Neural progenitor cell (in vitro differentiated cells): ENCODE measurements around the gene CCL13. TPM values are rescaled to one million over a fixed set of nuclear protein-coding genes. Genes with fewer than 3 reads are reported as not detected.

Experiments used
- DNase-seq: peaks from one replicate; pipeline ENCODE4 v3.0.0-alpha.2; 2016; ENCODE audit warnings: low spot score
- H2AFZ ChIP-seq: fragments of 200-600 bp; sonication (generic); replicated peaks from 2 replicates; pipeline ENCODE4 v1.6.1; 2016; ENCODE audit warnings: antibody characterized with exemption
- H3F3A ChIP-seq: fragments of 200-600 bp; sonication (generic); 2 replicates; pipeline ENCODE4 v1.6.1; 2016; ENCODE audit warnings: antibody characterized with exemption, low read depth
- H3K27ac ChIP-seq: fragments of 200-600 bp; sonication (generic); 2 replicates; pipeline ENCODE4 v1.5.1; 2016; ENCODE audit warnings: mild to moderate bottlenecking
- H3K27me3 ChIP-seq: fragments of 200-600 bp; sonication (generic); 2 replicates; pipeline ENCODE4 v1.6.1; 2016; ENCODE audit warnings: mild to moderate bottlenecking, moderate library complexity
- H3K36me3 ChIP-seq: fragments of 200-600 bp; sonication (generic); 2 replicates; pipeline ENCODE4 v1.5.1; 2016
- H3K4me1 ChIP-seq: fragments of 200-600 bp; sonication (generic); 2 replicates; pipeline ENCODE4 v1.6.1; 2016; ENCODE audit warnings: mixed run types
- H3K4me2 ChIP-seq: fragments of 200-600 bp; sonication (generic); 2 replicates; pipeline ENCODE4 v1.6.1; 2016
- H3K4me3 ChIP-seq: fragments of 200-600 bp; sonication (generic); 2 replicates; pipeline ENCODE4 v1.5.1; 2016
- H3K79me2 ChIP-seq: fragments of 200-600 bp; sonication (generic); 2 replicates; pipeline ENCODE4 v1.6.1; 2016; ENCODE audit warnings: low read depth
- H3K9ac ChIP-seq: fragments of 200-600 bp; sonication (generic); 2 replicates; pipeline ENCODE4 v1.6.1; 2016
- H3K9me3 ChIP-seq: fragments of 200-600 bp; sonication (generic); 2 replicates; pipeline ENCODE4 v1.5.1; 2016; ENCODE audit warnings: low read depth
- H4K20me1 ChIP-seq: fragments of 200-600 bp; sonication (generic); 2 replicates; pipeline ENCODE4 v1.6.1; 2016; ENCODE audit warnings: low read depth
- H3K27ac Mint-ChIP-seq: 3 replicates; pipeline ENCODE4 v1.8.0; 2021; ENCODE audit warnings: mixed read lengths
- H3K27me3 Mint-ChIP-seq: 2 replicates; pipeline ENCODE4 v1.8.0; 2022; ENCODE audit warnings: low read depth, mild to moderate bottlenecking, inconsistent platforms, moderate library complexity, mixed read lengths; ENCODE audit not compliant: insufficient read depth
- H3K36me3 Mint-ChIP-seq: 3 replicates; pipeline ENCODE4 v1.8.0; 2021; ENCODE audit warnings: mixed read lengths
- H3K4me1 Mint-ChIP-seq: 3 replicates; pipeline ENCODE4 v1.8.0; 2021; ENCODE audit warnings: mixed read lengths
- H3K4me3 Mint-ChIP-seq: 3 replicates; pipeline ENCODE4 v1.8.0; 2021; ENCODE audit warnings: mild to moderate bottlenecking, moderate library complexity, mixed read lengths
- H3K9me3 Mint-ChIP-seq: 3 replicates; pipeline ENCODE4 v1.8.0; 2020; ENCODE audit warnings: mixed read lengths
- EZH2 ChIP-seq: fragments of 200-600 bp; sonication (generic); IDR thresholded peaks from 2 replicates; pipeline ENCODE4 v1.6.1; 2017; ENCODE audit warnings: antibody characterized with exemption, mild to moderate bottlenecking, moderate library complexity
- EZH2phosphoT487 ChIP-seq: fragments of 200-600 bp; sonication (generic); IDR thresholded peaks from 2 replicates; pipeline ENCODE4 v1.6.1; 2017; ENCODE audit warnings: antibody characterized with exemption
- total RNA-seq: library from RNA; depleted of rRNA; stranded (reverse); fragments of >200 nt; gene quantifications from 2 replicates; pipeline ENCODE4 v1.2.3, GENCODE V29; 2015; ENCODE audit warnings: low replicate concordance
- TF ChIP-seq, protein P1 (sequence below): fragments of 200-600 bp; sonication (generic); IDR thresholded peaks from 2 replicates; pipeline ENCODE4 v1.5.1; 2017; ENCODE audit warnings: antibody characterized with exemption, mild to moderate bottlenecking

Gene CCL13
- total RNA-seq, 1 donor from 2014 or later, result not detected

GRCh38 chr17:34365340-34365739 is 9.1 kb downstream of the CCL13 start:
- no peaks in the 10 kb centered on the region for H3K79me2 ChIP-seq
- H3K4me1 Mint-ChIP-seq, result no peaks in the 10 kb centered on the region
- H3K27ac ChIP-seq, result no peak overlapping the region
- H3K9ac ChIP-seq, result no peak overlapping the region
- H3K36me3 ChIP-seq, result no peaks in the 10 kb centered on the region
- H3K9me3 Mint-ChIP-seq, result no peaks in the 10 kb centered on the region
- peaks cover 4% of the 10 kb centered on the region for H3K27me3 Mint-ChIP-seq
- no peak for DNase-seq
- H3K27me3 ChIP-seq, result no peaks in the 10 kb centered on the region
- no peaks in the 10 kb centered on the region for H3K9me3 ChIP-seq
- TF ChIP-seq EZH2, result no peak
- TF ChIP-seq, protein P1, sequence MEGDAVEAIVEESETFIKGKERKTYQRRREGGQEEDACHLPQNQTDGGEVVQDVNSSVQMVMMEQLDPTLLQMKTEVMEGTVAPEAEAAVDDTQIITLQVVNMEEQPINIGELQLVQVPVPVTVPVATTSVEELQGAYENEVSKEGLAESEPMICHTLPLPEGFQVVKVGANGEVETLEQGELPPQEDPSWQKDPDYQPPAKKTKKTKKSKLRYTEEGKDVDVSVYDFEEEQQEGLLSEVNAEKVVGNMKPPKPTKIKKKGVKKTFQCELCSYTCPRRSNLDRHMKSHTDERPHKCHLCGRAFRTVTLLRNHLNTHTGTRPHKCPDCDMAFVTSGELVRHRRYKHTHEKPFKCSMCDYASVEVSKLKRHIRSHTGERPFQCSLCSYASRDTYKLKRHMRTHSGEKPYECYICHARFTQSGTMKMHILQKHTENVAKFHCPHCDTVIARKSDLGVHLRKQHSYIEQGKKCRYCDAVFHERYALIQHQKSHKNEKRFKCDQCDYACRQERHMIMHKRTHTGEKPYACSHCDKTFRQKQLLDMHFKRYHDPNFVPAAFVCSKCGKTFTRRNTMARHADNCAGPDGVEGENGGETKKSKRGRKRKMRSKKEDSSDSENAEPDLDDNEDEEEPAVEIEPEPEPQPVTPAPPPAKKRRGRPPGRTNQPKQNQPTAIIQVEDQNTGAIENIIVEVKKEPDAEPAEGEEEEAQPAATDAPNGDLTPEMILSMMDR, result no peak
- no peak overlapping the region for H3K4me3 ChIP-seq
- no peak overlapping the region for H3K4me2 ChIP-seq
- no peaks in the 10 kb centered on the region for H4K20me1 ChIP-seq
- H3F3A ChIP-seq, result no peaks in the 10 kb centered on the region
- no peak overlapping the region for H3K27ac Mint-ChIP-seq
- no peak overlapping the region for H2AFZ ChIP-seq
- no peaks in the 10 kb centered on the region for H3K4me1 ChIP-seq
- H3K4me3 Mint-ChIP-seq, result no peak overlapping the region
- H3K36me3 Mint-ChIP-seq, result no peaks in the 10 kb centered on the region

DNA sequence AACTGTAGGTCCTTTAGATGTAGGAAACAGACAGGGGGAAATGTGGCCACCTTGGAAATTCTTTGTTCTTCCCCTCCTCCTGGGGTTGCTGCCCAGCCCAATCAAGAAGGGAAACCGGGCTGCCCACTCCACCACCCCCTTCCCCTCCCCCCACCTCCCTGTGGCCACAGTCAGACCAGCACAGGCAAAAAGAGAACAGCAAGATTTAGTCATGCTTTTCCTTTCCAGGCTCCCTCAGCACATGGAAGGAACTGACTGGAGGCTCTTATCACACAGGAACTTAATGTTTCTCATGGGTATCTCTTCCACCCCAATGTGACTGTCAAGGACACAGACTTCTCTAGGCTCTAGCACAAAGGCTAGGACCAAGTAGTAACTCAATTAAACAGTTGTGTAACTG is 9.7 kb downstream of the CCL13 start:
- DNase-seq, result no peak

GRCh38 chr17:34366529-34367107 is 10.3 kb downstream of the CCL13 start:
- no peak for TF ChIP-seq EZH2phosphoT487
- TF ChIP-seq EZH2, result no peak
- TF ChIP-seq, protein P1, result no peak
- Mint-ChIP-seq H3K27me3 (peaks cover 4% of the 10 kb centered on the region), H3K9me3 (no peaks in the 10 kb centered on the region)

More for the DNA sequence above, 9.7 kb downstream of the CCL13 start:
- Histone ChIP-seq H3K4me2 (no peak overlapping the region), H3K9ac (no peak overlapping the region), H2AFZ (no peak overlapping the region), H3K79me2 (no peaks in the 10 kb centered on the region), H3K4me3 (no peak overlapping the region), H4K20me1 (no peaks in the 10 kb centered on the region), H3K9me3 (no peaks in the 10 kb centered on the region), H3K4me1 (no peaks in the 10 kb centered on the region), H3K27me3 (no peaks in the 10 kb centered on the region), H3F3A (no peaks in the 10 kb centered on the region), H3K36me3 (no peaks in the 10 kb centered on the region), H3K27ac (no peak overlapping the region)
- TF ChIP-seq, protein P1, result no peak
- TF ChIP-seq EZH2phosphoT487, result no peak
- no peak for TF ChIP-seq EZH2
- Mint-ChIP-seq H3K27ac (no peak overlapping the region), H3K4me3 (no peak overlapping the region), H3K9me3 (no peaks in the 10 kb centered on the region), H3K27me3 (peaks cover 4% of the 10 kb centered on the region), H3K4me1 (no peaks in the 10 kb centered on the region), H3K36me3 (no peaks in the 10 kb centered on the region)

More at GRCh38 chr17:34366529-34367107, 10.3 kb downstream of the CCL13 start:
- Histone ChIP-seq H3F3A (no peaks in the 10 kb centered on the region), H3K27ac (no peak overlapping the region), H3K4me3 (no peak overlapping the region), H3K27me3 (no peaks in the 10 kb centered on the region), H3K9ac (no peak overlapping the region), H3K9me3 (no peaks in the 10 kb centered on the region), H2AFZ (no peak overlapping the region), H4K20me1 (no peaks in the 10 kb centered on the region), H3K4me1 (no peaks in the 10 kb centered on the region), H3K36me3 (no peaks in the 10 kb centered on the region), H3K79me2 (no peaks in the 10 kb centered on the region), H3K4me2 (no peak overlapping the region)
- Mint-ChIP-seq H3K36me3 (no peaks in the 10 kb centered on the region), H3K4me3 (no peak overlapping the region), H3K4me1 (no peaks in the 10 kb centered on the region), H3K27ac (no peak overlapping the region)
- no peak for DNase-seq
